Fibroblast of skin of left quadriceps (primary cell): Measurements from ENCODE around the gene TAS2R13.

Experiments
- DNase-seq, 2 experiments: peaks; one replicate each; pipeline ENCODE4 v3.0.0-alpha.2; 2013; ENCODE audit warnings: low read depth in 2 of 2

Gene TAS2R13, protein sequence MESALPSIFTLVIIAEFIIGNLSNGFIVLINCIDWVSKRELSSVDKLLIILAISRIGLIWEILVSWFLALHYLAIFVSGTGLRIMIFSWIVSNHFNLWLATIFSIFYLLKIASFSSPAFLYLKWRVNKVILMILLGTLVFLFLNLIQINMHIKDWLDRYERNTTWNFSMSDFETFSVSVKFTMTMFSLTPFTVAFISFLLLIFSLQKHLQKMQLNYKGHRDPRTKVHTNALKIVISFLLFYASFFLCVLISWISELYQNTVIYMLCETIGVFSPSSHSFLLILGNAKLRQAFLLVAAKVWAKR

DNA sequence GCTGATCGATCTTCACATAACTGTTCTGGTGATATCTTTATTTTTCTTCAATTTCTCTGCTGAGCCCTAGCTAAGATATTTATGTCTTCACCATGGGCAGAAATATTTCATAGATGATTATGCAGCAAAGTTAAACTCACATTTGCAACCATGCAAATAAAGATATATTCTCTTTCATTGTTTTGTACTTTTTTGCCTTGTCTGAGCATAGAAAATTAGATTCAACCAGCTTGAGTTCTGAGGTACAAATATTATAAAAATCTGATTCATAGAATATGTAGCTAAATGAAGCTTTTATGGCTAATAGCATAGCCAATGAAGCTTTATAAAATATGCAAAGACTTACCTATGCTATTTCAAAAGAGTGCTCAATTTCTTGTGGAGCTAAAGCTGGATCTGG lies at the start of gene TAS2R13:
TAS2R13 (minus strand) TSS at position 101 of the 400 bp plus-strand sequence. CDS start 264 bp downstream, outside the sequence.
- DNase-seq = no peak

DNA sequence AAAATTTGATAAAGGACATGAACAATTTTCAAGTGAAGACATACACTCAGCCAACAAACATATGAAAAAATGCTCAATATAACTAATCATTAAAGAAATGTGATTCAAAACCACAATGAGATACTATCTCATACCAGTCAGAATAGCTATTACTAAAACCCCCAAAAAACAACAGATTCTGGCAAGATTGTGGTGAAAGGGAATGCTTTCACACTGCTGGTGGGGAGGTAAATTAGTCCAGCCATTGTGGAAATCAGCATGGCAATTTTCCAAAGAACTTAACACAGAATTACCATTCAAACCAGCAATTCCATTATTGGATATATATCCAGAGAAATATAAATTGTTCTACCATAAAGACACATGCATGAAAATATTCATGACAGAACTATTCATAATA lies 48.4 kb upstream of the TAS2R13 start:
- peak; percentile 48 to 59 for DNase-seq

DNA sequence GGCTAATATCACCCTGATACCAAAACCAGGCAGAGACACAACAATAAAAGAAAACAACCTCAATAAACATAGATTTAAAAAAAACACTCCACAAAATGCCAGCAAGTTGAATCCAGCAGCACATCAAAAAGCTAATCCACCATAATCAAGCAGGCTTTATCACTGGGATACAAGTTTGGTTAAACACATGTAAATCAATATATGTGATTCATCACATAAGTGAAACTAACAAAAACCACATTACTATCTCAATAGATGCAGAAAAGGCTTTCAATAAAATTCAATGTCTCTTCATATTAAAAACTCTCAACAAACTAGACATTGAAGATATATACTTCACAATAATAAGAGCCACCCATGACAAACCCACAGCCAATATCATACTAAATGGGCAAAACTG lies 46.7 kb upstream of the TAS2R13 start:
- DNase-seq = no peak

DNA sequence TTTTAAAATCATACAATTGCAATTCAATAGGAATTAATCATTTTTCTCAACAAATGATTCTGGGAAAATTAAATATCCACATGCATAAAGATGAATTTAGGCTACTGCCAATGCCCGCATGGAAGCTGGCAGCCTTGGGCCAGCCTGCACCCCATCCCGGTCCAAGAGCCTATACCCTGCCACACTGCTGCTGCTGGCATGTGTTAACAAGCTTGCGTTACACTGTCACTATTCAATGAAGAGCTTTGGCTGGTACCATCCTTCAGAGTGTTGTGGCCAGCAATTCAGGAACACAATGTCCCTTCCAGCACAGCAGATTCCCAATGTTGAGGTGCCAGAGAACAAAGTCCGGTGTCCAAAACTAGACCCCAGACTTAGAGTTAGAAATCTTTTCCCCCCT lies 43.3 kb upstream of the TAS2R13 start:
- no peak for DNase-seq

DNA sequence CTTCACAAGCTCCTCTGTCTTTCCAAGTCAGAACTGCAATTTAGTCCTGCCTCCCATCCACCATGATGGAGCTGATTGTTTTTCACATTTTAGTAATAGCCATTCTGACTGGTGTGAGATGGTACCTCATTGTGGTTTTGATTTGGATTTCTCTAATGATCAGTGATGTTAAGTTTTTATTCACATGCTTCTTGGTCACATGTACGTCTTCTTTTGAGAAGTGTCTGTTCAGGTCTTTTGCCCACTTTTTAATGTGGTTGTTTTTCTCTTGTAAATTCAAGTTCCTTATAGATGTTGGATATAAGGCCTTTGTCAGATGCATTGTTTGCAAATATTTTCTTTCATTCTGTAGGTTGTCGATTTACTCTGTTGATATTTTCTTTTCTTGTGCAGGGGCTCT lies 33.8 kb upstream of the TAS2R13 start:
- DNase-seq = no peak

DNA sequence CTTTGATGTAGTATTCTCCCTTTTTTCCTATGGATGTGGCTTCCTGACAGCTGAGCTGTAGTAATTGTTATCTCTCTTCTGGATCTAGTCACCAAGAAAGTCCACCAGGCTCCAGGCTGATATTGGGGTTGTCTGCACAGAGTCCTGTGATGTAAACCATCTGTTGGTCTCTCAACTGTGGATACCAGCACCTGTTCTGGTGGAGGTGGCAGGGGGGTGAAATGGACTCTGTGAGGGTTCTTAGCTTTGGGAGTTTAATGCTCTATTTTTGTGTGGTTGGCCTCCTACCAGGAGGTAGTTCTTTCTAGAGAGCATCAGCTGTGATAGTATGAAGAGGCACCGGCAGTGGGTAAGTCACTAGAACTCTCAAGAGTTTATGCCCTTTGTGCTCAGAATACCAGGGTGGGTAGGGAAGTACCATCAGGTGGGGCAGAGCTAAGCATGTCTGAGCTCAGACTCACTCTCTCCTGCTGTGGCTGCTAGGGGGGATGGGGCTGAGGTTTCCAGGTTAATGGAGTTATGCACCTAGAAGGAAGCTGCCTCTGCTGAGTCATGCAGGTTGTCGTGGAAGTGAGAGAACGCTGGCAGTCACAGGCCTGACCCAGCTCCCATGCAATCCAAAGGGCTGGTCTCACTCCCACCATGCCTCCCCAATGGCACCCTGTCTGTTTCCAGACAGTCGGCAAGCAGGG lies 32.7 kb upstream of the TAS2R13 start:
- no peak for DNase-seq

DNA sequence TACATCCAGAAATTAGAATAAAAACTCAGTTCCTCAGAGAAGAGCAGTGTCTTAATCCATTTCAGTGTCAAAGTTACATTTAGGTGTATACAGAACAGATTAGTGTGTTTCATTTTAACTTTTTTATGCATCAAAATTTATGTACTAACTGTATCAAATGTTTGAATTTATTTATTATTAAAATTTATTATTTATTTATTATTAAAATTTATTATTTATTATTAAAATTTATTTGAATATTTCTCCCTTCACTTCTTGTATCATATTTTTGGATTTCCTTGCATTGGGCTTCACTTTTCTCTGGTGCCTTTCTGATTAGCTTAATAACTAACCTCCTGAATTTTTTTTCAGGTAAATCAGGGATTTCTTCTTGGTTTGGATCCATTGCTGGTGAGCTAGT lies 32.0 kb upstream of the TAS2R13 start:
- no peak for DNase-seq

DNA sequence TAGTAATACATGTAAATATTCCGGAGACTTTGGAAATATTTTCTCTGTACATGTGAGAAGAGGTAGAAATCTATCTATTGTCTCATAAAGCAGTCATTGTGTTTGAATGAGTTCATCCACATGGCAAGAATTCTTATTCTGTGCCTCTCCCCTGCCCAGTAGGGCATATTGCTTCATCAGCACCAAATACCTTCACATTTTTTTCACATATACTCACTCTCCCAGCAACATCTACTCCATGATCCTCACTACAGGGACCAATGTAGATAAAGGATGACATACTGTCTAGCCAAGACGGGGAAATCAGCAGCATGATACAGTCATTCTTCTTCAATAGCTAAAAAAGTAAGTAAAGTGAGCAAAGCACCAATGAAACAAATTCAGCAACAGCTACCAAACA lies 31.0 kb upstream of the TAS2R13 start:
- peak; percentile 32 to 37 for DNase-seq

DNA sequence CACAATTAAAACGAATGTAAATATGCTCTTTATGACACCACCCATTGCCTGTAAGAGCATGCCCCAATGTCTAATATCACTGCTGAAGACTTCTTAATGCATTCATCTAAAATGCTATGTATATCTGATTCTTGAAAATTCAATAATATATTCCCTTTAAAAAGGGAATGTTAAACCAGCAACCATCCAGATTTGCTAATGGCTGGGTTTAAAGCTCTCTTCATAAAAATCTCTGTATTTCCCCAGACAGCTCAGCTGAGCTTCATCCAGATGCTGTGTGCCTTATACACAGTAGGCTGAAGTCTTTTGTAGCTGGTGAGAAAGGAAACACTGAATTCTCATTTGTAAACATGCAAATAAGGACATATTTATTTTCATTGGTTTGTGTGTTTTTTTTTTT lies 29.8 kb upstream of the TAS2R13 start, which contains the start of gene TAS2R14:
TAS2R14 (minus strand) TSS at position 101 of the 400 bp plus-strand sequence; CDS start at position 45, 56 bp downstream.
- DNase-seq = no peak

DNA sequence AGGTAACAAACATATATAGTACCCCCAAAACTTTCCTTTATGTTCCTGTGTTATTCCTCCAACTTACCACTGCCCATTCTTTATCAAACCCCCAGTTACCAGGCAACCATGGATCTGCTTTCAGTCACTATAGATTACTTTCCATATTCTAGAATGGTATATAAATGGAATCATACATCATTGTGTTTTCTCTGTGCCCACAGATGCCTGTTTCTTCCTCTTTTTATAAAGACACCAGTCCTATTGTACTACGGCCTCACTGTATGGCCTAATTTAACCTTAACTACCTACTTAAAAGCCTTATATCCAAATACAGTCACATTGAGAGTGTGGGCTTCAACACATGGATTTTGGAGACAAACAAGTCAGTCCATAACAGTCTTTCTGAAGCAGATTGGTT lies 27.1 kb upstream of the TAS2R13 start:
- DNase-seq = no peak

DNA sequence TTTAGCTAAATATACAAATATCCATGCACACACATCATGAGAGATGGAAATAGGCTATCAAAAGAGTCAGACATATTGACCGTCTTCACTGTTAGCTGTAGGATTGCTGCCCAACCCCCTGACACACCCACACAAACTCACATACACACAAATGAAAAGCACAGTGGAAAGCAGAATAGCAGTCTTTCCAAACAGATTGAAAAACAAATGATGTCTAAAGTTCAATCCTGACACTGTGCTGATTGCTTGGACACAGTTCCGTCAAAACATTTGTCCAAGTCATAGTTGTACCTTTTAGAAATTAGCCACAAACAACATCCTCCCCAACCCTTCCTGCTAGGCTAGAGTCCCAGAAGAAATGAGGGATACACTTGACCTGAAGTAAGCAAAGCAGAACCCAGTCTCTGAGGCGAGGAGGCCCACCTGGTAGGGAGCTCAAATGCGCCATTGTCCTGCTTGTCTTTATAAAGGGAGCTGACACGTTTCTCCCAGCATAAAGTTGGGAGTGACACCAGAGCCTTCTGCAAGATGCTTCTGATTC lies 19.5 kb upstream of the TAS2R13 start, which contains the start of gene PRH2:
PRH2 (plus strand) TSS at position 491 of the 541 bp plus-strand sequence; CDS start at position 529, 38 bp downstream.
- DNase-seq = no peak

DNA sequence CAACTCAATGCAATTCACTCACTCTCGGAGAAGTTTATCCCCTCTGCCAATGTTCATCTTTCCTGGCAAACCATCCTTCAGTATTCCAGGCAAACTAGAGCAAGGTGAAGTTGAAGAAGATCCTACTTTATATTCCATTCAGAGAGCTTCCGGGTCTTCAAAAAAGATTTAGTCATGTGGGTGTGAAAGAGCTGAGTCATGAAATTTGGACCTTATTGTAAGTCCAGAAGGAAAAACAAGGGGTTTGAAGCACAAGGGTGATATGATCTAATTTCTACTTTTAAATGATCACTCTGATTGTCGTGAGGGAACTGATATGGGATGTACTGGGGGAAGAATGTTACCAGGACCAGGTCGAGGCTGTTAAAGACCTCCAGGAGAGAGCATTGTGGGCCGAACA lies 16.9 kb upstream of the TAS2R13 start:
- DNase-seq = no peak

DNA sequence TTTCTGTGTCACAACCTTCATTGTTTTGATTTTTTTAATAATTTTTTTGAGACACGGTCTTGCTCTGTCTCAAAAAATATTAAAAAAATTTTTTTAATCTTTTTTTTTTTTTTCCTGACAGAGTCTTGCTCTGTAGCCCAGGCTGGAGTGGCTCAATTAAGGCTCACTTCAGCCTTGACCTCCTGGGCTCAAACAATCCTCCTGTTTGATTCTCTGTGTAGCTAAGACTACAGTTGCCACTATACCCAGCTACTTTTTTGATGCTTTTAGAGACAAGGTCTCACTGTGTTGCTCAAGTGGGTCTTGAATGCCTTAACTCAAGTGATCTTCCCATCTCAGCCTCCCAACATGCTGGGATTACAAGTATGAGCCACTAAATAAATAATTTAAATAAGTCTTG lies 10.4 kb upstream of the TAS2R13 start:
- no peak for DNase-seq

DNA sequence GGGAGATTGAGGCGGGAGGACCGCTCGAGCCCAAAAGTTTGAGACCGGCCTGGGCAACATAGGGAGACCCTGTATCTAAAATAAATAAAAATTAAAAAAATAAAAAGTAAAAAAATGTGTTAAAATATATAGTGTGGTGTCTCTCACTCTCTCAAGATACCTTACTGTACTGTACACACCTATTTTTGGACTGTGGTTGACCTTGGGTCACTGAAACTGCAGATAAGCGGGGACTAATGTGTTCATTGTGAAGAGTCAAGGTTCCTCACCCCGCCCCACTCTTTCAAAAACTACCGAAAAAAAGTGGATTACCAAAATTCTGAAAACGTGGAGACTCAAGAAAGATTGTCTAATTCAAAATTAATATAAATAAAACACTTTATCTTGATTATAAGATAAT lies 1.0 kb upstream of the TAS2R13 start:
- DNase-seq = no peak

DNA sequence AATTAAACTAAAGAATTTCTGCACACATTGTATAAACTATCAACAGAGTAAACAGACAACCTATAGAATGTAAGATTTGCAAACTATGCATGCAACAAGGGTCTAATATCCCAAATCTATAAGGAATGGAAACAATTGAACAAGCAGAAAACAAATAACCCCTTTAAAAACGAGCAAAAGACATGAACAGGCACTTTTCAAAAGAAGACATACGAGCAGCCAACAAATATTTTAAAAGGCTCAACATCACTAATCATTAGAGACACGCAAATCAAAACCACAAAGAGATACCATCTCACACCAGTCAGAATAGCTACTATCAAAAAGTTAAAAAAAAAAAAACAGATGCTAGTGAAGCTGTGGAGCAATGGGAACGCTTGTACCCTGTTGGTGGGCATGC lies 4.7 kb downstream of the TAS2R13 start:
- DNase-seq = no peak

DNA sequence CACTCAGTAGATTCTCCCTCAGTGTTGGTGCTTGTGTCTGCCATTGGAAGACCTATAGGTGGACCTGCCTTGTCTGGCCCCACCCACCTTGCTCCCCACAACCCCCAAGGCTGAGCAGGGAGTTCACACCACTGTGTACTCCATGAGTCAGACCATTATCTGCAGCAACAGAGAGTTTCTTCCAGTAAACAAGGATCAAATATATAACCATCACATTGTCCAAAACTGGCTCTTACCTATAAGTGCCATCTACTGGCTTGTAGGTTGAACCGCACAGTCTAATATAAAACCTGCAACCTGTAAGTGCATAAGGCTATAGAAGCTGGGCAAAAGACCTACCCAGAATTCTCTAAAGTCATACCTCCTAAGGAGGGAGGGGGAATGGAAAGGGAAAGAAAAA lies 7.9 kb downstream of the TAS2R13 start:
- no peak for DNase-seq

DNA sequence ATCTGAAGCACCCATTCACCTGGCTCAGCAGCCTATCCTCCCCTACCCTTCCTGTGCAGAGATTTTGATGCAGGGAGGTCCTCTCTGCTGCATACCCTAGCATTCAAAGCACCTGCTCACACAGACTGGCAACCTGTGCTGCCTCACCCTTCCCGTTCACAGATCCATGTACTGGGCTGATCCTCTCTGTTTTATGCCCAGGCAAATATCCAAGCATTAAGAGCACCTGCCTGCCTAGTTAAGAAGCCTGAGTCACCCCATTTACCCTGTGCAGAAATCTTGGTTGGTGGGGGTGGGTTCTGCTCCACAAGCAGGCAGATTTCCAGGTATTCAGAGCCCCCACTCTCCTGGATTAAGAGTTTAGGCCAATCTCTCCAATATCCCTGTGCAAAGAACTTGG lies 8.4 kb downstream of the TAS2R13 start:
- no peak for DNase-seq

DNA sequence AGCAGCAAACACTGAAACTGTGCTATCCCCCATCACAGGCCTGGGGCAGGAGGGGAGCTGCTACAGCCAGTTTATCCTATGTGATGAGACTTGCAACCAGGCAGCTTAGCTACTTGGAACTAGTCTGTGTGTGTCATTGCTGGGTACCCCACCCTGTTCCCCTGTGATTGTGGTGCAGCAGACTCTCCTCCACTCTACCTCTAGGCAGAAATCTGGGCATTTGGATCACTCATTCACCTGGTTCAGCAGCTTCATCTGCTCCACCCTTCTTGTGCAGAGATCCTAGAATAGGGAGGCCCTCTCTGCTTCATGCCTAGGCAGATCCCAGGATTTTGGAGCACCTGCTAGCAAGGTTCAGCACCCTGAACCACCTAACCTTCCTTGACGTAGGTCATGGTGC lies 8.8 kb downstream of the TAS2R13 start:
- no peak for DNase-seq

DNA sequence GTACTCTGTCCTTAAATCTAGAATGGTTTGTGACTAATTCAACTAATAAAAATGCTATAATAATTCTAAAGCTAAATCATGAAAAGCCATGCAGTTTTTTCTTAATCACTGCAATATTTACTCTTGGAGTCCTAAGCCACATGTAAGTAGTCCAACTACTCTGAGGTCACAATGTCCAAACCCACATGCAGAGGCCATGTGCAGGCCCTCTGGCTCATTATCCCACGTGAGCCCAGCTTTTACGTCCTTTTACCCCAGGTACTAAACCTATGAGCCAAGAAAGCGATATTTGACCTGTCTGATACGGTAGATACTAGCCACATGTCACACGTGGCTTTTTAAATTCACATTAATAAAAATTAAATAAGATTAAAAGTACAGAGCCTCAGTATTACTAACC lies 12.5 kb downstream of the TAS2R13 start:
- DNase-seq = no peak

DNA sequence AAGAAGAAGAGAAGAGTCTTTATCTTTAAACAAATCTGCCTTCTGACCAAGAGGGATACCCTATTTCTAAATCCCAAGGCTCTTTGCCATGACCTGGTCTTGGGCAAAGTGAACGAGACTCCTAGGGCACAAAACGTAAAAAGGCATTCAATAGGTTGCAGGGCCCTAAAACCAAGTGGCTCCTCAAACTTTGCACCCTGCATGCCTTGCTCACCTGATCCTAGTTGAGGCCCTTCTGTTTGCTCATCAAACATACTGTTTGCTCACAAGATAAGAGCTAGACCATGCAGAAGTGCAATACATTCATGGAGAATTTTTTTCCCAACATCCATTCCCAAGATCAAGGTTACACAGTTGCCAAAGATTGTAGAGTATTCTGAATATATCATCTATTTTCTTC lies 17.4 kb downstream of the TAS2R13 start:
- DNase-seq = no peak

DNA sequence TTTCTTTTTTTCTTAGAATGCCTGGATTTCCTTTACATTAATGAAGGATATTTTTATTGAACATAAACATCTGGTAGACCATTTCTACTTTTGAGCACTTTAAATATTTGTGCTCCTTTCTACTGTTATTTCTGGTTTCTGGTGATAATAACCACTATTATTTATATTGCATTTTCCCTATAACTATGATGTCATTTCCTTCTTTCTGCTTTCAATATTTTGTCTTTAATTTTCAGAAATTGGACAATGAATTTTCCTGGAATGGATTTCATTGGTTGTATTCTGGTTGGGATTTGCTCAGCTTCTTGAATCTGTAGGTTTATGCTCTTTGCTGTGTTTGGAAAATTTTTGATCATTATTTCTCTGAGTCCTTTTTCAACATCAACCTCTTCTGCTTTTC lies 20.1 kb downstream of the TAS2R13 start:
- DNase-seq = no peak

DNA sequence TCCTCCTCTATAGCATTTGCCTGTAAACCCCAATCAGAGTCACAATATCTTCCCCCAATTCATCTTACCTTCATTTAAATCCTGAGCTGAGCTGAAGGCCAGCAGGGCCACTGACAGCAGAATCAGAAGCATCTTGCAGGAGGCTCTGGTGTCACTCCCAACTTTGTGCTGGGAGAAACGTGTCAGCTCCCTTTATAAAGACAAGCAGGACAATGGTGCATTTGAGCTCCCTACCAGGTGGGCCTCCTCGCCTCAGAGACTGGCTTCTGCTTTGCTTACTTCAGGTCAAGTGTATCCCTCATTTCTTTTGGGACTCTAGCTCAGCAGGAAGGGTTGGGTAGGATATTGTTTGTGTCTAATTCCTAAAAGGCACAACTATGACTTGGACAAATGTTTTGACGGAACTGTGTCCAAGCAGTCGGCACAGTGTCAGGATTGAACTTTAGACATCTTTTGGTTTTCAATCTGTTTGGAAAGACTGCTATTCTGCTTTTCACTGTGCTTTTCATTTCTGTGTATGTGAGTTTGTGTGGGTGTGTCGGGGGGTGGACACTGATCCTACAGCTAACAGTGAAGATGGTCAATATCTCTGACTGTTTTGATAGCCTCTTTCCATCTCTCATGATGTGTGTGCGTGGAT lies 25.2 kb downstream of the TAS2R13 start, which contains the start of gene PRH1:
PRH1 (minus strand) TSS at position 170 of the 640 bp plus-strand sequence; CDS start at position 132, 38 bp downstream.
- no peak for DNase-seq
